DMS 273 treated with DMSO at 0.1 percent for 48 hours (cell line): Measurements from ENCODE around the gene SDC4.

Source experiments
- DNase-seq: peaks from one replicate; lab custom pipeline; 2025; lab: John Stamatoyannopoulos, UW

SDC4 gene

DNA sequence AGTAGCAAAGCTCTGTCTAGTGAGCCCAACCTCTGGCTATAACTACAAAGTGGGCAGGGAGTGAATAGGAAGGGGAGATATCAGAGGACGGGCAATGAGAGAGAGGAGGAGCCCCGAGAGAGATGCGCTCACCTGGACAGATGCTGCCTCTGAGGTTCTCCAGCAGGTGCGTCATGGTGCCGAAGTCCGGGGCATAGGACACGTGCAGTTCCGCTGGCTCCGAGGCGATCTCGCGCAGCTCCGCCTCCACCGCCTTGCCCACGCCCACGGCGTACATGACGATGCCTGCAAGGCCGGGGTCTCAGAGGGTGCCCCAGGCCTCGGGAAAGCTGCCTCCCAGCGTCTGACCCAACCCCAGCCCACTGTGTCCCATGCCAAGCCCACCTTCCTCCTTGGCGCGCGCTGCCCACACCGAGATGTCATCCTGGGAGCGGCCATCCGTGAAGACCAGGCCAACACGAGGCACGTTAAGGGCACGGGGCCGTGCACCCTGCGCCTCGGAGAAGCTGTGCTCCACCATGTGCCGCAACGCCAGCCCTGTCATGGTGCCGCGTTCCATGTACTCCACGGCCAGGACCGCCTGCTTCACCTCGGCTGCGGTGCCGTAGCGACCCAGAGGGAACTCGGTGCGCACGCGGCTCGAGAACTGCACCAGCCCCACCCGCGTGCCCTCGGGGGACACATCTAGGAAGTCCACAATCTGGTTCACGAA lies 50.3 kb downstream of the SDC4 start:
- no peak for DNase-seq

DNA sequence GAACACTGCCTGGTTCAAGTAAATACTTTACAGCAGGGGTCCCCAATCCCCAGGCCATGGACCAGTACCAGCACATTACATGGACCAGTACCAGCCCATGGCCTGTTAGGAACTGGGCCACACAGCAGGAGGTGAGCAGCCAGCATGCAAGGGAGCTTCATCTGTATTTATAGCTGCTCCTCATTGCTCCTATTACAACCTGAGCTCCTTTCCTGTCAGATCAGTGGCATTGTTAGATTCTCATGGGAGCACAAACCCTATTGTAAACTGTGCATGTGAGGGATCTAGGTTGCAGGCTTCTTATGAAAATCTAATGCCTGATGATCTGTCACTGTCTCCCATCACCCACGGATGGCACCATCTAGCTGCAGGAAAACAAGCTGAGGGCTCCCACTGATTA lies 53.6 kb downstream of the SDC4 start:
- no peak for DNase-seq

DNA sequence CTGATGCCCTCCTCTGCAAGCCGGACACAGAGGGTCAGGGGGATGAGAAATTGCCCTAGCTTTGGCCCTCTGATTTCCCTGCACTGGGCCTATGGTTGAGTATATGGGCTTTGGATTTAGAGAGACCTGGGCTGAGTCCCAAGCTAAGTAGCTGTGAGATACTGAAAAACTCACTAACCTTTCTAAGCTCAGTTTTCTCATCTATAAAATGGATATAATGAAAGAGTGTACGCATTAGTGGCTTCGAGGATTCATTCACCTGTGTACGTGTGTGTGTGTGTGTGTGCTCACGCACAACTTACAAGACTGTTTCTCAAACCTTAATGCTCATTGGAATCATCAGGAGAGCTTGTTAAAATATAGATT lies 54.2 kb downstream of the SDC4 start:
- no peak for DNase-seq

DNA sequence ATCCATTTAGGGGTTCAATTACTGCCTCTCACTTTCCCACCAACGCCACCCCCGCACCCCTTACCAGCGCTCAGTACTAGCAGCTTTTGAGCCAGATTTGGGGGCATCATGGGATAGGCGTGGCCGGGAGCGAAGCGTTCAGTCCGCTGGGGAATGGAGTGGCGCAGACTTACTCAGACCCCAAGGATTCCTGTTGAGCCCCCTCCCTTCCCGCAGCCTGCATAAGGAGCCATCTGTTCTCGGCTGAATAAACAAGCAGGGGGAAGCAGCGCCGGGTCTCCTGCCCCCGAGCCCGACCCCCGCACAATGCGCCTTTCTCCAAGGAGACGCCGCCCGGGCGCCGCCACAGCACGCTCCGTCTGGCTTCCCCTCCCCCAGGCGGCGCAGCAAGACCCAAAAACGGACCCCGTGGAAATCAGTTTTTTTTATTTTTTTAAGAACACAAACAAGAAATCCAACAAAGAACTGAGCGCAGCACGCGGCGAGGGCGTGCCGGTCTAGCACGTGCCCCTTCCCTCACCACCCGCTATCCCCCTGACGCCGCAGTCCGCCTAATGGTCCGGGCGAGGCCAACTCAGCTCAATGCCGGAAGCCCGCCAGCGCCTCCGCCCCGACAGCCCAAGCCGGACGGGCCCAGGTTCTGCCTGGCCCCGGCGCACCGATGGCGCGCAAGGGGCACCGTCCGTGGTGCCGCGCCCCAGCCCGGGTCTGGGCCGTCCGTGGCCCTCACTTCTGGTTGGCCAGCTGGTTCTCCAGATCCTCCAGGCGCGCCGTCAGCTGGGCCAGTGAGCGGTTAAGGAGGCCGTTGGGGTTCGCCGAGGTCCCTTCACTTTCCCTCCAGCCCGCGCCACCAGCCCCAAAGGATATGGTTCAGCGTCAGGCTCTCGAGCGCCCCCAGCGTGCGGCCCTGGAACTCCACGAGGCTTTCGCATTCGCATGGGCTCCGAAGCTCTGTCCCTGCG lies 54.9 kb downstream of the SDC4 start:
- DNase-seq: peak; percentile 34

DNA sequence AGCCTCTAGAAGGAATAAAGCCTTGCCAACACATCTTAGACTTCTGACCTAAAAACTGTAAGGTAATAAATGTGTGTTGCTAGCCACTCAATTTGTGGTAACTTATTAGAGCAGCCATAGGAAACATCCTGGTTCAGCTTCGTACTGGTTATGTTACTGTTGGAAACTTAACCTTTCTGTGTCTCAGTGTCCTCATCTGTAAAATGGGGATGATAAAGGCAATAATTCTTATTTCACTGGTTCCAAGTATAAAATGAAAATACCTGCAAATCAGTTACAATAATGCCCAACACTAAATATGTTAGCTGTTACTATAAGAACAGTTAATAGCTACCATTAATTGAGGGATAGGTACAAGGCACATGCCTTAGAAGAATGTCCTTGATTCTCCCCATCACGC lies 55.9 kb downstream of the SDC4 start:
- no peak for DNase-seq

DNA sequence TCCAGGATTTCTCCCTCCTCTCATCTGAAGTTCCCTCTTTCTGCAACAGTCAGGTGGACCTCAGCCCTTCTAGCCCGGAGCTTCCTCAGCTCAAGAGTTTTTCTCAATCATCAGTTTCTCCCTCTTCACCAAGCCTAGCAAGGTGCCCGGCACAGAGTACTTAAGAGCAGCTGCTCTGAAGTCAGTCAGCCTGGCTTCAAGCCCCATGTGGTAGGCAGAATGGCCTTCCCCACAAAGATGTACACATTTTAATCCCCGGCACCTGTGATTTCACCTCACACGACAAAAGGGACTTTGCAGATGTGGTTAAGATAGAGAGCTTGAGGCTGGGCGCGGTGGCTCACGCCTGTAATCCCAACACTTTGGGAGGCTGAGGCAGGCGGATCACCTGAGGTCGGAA lies 56.7 kb downstream of the SDC4 start:
- no peak for DNase-seq

DNA sequence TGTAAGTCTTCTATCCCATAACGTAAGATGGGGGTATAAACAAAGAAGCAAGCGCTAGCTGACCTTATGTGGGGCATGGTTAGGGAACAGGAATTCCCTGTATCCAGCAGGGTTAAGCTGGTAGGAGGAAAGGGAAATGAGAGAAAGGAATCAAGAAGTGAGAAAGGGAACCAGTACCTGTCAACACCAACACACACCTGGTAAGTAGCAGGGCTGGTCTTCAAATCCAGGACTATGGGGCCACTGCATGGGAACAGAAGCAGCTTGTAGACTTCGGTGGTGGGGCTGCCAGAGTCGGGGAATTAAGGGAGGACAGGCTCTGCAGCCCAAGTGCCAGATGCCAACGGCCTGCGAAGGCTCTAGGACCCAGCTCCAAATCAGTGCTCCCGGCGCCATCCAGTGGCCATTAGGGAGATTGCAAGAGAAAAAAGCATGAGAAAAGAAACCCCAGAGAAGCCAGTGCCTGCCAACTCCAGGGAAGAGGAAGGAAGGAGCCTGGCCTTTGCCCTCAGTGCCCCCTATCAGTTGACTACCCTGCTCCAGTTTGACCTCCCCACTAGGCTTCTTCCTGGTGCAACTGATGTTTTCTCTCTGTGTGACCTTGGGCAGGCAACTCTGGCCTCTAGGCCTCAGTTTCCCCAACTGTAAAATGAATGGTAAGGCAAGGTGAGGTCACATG lies 57.4 kb downstream of the SDC4 start:
- DNase-seq: peak; percentile 54

DNA sequence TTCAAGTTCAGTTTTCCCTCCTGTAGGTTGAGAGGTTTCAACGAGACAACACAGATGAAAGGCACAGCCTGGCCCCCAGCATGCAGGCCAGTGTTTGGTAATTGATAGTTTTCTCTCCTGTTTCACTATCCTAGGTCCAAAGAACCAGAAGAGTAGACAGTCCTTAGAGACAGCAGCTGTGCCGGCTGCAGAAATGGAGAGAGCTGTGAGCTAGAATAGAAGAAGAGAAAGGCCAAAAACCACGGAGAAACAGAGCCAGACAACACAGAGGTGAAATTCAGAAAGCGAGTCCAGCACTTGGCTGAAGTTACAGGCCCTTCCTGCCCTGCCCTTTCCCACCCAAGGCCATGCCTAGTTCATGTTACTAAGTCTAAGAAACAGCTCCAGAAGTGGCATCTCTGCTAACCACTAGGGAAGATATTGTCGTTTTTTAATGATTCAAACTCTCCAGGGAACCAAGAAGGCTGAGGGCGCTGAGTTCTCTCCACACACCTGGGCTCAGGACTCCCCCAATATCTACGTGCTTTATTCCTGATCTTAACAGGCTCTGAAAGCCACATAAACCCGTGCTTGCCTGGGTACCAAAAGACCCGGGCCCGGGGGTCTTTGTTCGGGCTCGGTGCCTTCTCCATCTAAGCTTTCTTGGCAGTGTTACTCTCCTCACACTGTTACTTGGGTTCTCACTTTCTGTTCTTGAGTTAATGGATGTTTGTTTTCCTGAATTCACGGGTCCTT lies 58.1 kb downstream of the SDC4 start:
- no peak for DNase-seq

DNA sequence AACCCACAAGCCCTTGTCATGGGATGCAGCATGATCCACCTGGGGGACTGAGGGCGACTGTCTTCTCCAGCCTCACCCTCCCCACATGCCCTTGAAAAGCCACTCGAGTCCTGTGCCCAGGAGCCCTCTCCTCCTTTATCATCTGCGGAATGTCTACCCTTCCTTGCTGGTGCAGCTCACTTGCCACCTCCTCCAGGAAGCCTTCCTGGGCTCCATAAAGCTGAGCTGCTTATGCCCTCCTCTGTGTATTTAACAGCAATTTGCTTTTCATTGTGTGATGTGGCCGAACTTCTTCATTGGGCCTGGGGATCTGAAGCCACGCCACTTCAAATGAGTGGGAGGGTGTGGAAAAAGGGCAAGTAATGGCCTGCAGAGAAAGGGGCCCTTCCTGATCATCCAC lies 59.4 kb downstream of the SDC4 start:
- no peak for DNase-seq

DNA sequence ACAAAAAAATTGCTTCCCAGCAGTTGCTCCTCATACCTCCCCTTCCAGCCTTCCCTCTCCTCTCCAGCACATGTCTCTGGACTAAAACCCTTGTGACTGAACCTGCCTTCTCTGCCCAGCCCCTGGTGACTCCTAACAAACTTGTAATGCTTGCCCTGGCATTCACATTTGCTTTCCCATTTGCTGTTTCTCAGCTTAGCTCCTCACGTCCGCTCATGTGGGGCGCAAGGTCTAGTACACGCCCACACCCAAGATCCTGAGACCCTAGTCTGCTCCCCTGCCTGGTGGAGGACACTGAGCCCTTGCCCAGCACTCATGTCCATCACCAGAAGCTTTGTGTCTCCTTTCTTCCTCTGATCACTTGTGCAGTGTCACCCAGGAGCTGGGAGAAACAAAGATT lies 59.8 kb downstream of the SDC4 start:
- no peak for DNase-seq

DNA sequence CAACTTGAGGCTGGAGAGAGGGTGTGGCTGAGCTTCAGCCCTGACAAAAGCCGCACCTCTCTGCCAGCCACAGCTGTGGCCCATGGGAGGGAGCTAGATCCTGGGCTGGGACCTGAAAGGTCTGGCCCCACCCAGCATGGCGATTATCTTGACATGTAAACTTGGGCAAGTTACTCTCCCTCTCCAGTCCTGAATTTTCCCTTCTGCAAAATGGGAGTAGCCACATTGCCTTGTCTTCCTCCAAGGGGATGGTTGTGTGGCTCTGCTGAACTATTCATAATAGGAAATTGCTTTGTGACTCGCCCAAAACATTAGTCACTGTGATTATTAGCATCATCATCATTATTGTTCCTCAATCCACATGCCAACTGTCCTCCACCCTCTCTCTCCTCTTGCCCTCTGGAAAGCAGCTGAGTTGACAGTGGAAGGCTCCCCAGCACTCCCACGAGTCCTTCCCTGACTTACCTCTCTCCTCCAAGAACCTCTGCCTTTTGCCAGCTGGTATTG lies 64.6 kb downstream of the SDC4 start:
- no peak for DNase-seq

DNA sequence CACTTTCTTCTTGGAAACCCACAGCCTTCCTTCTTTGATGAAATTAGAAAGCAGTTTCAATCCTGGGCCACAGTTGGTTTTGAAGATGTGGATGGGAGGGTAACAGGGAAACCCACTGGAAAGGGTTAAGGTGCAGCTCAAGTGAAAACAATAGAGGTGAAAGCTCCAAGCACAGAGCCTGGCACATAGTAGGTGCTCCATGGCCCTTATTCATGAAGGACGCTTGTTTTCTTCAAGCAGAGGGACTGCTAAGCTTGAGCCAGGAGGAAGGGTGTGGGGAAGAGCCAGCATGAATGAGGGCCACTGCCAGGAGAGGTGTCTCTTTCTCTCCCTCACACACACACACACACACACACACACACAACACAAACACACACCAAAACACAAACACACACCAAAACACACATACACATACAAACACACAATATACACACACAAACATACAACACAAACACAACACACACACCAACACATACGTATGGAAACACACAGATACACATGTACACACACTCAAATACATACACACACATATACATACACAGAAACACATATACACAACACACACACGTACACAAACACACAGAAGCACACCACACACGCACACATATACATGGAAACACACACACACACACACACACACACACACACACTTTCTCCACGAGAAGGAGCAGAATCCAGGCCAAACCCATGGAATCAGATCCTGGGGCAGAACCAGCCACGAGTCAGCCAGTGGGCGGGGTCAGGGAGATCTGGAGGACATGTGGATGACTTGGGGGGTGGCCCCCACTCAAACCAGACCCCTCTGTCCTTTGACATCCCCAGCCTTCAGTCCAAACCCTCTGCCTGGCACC lies 65.3 kb downstream of the SDC4 start:
- no peak for DNase-seq

DNA sequence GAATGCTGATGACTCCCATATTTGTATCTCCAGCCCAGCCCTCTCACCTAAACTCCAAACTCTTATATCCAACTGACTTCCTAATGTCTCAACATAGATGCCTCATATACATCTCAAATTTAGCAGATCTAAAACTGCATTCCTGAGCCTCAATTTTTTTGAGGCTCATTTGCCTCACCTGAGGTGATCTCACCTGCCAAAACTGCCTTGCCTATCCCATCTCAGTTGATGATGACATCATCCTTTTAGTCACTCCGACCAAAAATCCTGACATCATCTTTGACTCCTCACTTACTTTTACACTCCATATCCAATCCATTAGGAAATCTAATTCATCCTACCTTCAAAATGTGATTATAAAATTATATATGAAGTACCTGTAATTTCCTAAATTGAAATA lies 68.2 kb downstream of the SDC4 start:
- no peak for DNase-seq

DNA sequence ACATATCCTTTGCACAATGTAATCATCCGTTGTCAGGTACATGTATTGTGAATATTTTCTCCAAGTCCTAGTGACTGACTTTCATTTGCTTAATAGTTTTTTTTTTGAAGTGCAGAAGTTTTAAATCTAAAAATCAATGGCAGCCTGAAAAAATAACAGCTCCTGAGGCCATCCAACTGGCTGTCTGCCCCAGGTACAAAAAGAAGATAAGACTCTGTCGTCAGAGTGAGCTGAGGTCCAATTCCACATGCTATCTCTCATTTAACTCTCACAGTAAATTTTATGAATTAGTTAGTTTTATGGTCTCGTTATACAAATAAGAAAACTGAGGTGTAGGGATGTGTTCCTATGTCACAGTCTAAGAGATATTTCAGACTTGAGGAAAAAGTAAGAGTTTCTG lies 72.9 kb downstream of the SDC4 start:
- DNase-seq: no peak
